NCI-H345 treated with DMSO at 0.1 percent for 48 hours (cell line): ENCODE data around the gene GPC4.
"Not testable (repeated sequence)": the region's sequence is repeated elsewhere in the genome, so short reads cannot be mapped to it uniquely, and the experiment has no call there.

ENCODE experiments used
- DNase-seq: peaks from one replicate; lab custom pipeline; 2025; ENCODE audit not compliant: unreplicated experiment; lab: John Stamatoyannopoulos, UW

The GPC4 gene

GRCh38 chrX:133369065-133369464, 46.2 kb downstream of the GPC4 start:
- no peak for DNase-seq

GRCh38 chrX:133366735-133367134, 48.6 kb downstream of the GPC4 start:
- DNase-seq, result no peak

GRCh38 chrX:133365871-133366611, 49.2 kb downstream of the GPC4 start:
- DNase-seq, result no peak

GRCh38 chrX:133364865-133365264, 50.4 kb downstream of the GPC4 start:
- no peak for DNase-seq

- no peak for DNase-seq
These were observed 51.1 kb downstream of the GPC4 start for GRCh38 chrX:133364196-133364595.

GRCh38 chrX:133362538-133362937, 52.8 kb downstream of the GPC4 start:
- DNase-seq, result no peak

- no peak for DNase-seq
These were observed 55.8 kb downstream of the GPC4 start for GRCh38 chrX:133359466-133359865.

GRCh38 chrX:133353233-133353632, 62.1 kb downstream of the GPC4 start:
- no peak for DNase-seq

- no peak for DNase-seq
These were observed 64.5 kb downstream of the GPC4 start for GRCh38 chrX:133350751-133351150.

GRCh38 chrX:133346026-133346425, 69.3 kb downstream of the GPC4 start:
- DNase-seq, result no peak

GRCh38 chrX:133339566-133339965, 75.7 kb downstream of the GPC4 start:
- DNase-seq, result no peak

GRCh38 chrX:133337250-133337649, 78.0 kb downstream of the GPC4 start:
- DNase-seq, result no peak

GRCh38 chrX:133335027-133335426, 80.3 kb downstream of the GPC4 start:
- DNase-seq, result no peak

GRCh38 chrX:133333154-133333750, 82.0 kb downstream of the GPC4 start:
- DNase-seq, result no peak

- DNase-seq, result no peak
These were observed 82.6 kb downstream of the GPC4 start for GRCh38 chrX:133332737-133333136.

- no peak for DNase-seq
These were observed 84.3 kb downstream of the GPC4 start for GRCh38 chrX:133330956-133331355.

GRCh38 chrX:133325422-133325821, 89.9 kb downstream of the GPC4 start:
- no peak for DNase-seq

GRCh38 chrX:133323431-133323830, 91.9 kb downstream of the GPC4 start:
- no peak for DNase-seq

GRCh38 chrX:133322269-133322668, 93.0 kb downstream of the GPC4 start:
- DNase-seq, result not testable (repeated sequence)

- no peak for DNase-seq
These were observed 93.8 kb downstream of the GPC4 start for GRCh38 chrX:133321451-133321850.

GRCh38 chrX:133314281-133314680, 101.0 kb downstream of the GPC4 start:
- no peak for DNase-seq

- DNase-seq, result no peak
These were observed 106.8 kb downstream of the GPC4 start for GRCh38 chrX:133308499-133308897.
